Measurements from ENCODE around the gene XPOT.
A peak's percentile ranks its signal among the peaks of the same experiment; 100 is the strongest.
"Not testable (repeated sequence)": the region's sequence is repeated elsewhere in the genome, so short reads cannot be mapped to it uniquely, and the experiment has no call there.

XPOT gene

GRCh38 chr12:64403707-64404469 lies at the start of gene XPOT:
Gene XPOT (plus strand): TSS chr12:64404392. CDS start chr12:64410036, 5,644 bp downstream.
- DNase-seq: peak; percentile 87

DNA sequence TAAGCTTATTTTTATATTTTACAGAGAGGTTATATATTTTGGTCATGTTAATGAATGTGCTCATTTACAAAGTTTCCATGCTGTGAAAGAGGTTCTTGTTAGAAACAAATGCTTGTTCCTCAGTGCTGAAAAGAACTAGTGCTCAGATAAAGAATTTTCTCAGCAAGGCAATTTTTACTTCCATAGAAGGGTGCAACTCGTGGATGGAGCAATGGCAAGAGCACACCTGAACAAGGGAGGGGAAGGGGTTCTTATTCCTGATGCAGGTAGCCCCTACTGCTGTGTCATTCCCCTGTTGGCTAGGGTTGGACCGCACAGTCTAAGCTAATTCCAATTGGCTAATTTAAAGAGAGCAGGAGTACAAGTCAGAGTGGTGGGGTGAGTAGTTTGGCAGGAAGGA lies 48.0 kb upstream of the XPOT start:
- not testable (repeated sequence) for DNase-seq

DNA sequence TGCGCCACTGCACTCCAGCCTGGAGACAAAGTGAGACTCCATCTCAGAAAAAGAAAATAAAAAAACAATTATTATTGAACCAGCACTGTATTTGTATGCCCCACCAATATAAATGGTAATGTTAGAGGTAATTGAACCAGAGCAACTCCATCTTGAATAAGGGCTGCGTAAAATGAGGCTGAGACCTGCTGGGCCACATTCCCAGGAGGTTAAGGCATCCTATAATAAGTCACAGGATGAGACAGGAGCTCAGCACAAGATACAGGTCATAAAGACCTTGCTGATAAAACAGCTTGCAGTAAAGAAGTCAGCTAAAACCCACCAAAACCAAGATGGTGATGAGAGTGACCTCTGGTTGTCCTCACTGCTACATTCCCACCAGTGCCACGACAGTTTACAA lies 43.0 kb upstream of the XPOT start:
- DNase-seq: not testable (repeated sequence)

DNA sequence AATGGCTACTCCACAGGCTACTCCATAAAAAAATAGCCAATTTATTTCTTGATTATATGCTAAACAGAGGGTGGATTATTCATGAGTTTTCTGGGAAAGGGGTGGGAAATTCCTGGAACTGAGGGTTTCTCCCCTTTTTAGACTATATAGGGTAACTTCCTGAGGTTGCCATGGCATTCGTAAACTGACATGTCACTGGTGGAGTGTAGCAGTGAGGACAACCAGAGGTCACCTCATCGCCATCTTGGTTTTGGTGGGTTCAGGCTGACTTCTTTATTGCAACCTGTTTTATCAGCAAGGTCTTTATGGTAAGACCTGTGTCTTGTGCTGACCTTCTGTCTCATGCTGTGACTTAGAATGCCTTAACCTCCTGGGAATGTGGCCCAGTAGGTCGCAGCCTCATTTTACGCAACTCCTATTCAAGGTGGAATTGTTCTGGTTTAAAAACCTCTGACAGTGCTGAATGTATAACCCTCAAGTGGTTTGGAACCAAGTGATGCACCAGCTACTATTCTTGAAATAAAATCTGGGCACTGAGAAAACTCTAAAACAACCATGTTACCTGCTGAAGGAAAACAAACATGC lies 41.4 kb upstream of the XPOT start:
- no peak for DNase-seq

DNA sequence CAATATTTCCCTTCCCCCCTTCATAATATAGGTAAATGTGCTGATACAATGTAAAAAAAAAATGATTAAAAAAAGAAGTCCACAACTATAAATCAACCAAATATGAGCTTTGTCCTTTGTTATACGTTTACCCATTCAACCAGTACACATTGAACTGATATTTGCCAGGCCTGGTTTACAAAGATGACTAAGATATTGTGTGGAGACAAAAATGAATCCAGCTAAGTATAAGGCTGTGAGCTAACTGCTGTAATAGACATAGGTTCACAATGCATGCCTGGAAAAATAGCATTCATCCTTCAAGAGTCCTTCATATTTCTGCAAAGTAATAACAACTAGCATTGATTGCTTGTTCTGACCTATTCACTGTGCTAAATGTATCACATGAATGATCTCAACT lies 20.5 kb upstream of the XPOT start:
- no peak for DNase-seq

- no peak for DNase-seq
Measured at GRCh38 chr12:64385019-64385418, 19.2 kb upstream of the XPOT start.

DNA sequence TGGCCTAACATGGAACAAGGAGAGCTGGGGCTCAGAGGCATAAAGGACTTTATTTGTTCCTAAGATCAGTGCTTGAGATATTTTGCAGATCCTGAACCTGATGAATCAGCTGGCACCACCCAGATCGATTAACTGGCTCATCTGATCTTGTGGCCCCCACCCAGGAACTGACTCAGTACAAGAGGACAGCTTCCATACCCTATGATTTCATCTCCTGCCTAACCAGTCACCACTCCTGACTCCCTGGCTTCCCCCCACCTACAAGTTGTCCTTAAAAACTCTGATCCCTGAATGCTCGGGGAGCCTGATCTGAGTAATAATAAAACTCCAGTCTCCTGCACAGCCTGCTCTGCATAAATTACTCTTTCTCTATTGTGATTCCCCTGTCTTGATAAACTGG lies 18.7 kb upstream of the XPOT start:
- DNase-seq: no peak

GRCh38 chr12:64387197-64387816 lies 16.9 kb upstream of the XPOT start:
- DNase-seq: no peak

GRCh38 chr12:64389154-64389553 lies 15.0 kb upstream of the XPOT start:
- DNase-seq: no peak

DNA sequence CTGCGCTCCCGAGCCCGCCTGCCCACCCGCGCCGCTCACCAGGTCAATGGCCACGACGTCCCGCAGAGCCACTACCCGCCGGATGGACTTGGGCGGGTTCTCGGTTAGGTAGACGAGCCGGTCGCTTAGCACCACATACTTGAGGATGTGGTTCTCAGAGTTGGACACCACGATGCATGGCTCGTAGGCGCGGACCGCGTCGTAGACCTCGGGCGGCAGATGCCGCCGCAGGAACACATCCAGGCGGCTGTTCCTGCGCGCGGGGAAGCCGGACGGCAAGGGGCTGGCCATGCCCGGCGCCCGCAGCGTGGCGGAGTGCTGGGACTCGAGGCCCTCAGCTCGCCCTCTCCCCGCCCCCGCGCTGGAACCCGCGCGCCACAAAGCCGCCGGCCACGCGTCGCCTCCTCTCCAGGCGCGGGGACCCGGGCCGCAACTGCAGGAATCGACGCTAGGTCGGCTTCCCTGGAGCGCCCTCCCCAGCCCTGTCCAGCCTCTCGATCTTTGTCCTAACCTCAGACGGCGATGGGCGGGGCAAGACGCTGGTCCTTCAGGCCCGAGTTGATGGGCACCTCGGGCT lies 13.8 kb upstream of the XPOT start, which contains the start of gene C12orf56:
C12orf56 (minus strand) TSS at position 484 of the 577 bp plus-strand sequence; CDS start at position 291, 193 bp downstream.
- DNase-seq: no peak

DNA sequence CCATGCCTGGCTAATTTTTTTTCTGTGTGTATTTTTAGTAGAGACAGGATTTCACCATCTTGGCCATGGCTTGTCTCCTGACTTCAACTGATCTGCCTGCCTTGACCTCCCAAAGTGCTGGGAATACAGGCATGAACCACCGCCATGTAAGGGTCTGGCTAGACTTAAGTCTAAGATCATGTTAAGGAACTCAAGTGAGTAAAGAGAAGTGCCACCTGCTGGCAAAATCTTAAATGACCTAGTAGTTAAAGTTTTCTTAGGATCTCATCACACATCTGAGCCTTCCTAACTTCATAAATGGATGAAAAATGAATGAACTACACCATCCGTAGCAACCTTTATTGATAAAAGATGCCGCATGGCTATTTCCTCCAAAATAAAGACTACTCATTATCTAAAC lies 12.0 kb upstream of the XPOT start:
- no peak for DNase-seq

DNA sequence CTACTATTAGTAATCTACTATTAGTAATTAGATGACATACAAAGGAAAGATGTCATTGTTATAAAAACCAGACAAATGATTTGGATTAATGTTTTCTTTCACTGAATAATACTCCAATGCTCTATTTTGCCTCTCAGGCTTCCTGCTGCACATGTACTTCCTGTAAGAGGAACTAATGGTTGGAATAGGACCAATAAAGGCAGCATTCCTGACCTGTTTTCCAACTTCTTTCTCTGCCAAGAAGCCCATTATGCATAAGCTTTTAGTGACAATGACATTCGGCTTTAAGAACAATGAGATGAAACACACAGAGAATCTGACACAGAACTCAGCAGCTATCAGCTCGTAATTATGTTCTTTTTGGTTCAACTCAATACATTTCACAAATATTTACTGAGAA lies 8.5 kb upstream of the XPOT start:
- no peak for DNase-seq

DNA sequence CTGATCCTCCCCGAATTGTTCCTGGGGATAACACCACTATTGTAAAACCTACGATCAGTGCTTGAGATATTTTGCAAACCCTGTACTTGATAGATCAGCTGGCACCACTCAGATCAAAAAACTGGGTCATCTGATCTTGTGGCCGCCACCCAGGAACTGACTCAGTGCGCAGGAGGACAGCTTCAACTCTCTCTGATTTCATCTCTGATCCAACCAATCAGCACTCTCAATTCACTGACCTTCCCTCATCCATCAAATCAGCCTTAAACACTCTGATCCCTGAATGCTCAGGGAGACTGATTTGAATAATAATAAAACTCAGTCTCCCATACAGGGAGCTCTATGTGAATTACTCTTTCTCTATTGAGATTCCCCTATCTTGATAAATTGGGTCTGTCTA lies 4.2 kb upstream of the XPOT start:
- no peak for DNase-seq

DNA sequence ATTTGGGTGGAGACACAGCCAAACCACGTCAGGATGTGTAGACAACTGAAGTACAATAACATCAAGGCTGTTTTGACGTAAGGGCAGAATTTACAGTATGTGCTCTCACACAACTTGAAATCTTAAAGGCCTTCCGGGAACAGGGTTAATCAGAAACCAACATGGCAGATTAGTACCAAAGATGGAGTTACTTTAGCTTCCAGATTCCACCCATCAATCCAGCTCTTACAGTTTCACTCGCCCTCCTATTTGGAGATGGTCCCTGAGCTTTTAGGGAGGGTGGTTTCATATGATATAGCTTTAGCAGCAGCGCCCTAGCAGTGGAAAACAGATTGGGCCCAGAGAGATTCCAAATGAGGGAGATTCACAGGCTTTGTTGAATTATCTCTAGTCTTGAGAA lies 2.0 kb upstream of the XPOT start:
- no peak for DNase-seq

GRCh38 chr12:64404470-64405256 lies 471 bp downstream of the XPOT start:
- DNase-seq: peak; percentile 10

- DNase-seq: no peak
Measured at GRCh38 chr12:64407342-64408223, 3.4 kb downstream of the XPOT start.

GRCh38 chr12:64411427-64411826 lies 7.2 kb downstream of the XPOT start:
- no peak for DNase-seq

DNA sequence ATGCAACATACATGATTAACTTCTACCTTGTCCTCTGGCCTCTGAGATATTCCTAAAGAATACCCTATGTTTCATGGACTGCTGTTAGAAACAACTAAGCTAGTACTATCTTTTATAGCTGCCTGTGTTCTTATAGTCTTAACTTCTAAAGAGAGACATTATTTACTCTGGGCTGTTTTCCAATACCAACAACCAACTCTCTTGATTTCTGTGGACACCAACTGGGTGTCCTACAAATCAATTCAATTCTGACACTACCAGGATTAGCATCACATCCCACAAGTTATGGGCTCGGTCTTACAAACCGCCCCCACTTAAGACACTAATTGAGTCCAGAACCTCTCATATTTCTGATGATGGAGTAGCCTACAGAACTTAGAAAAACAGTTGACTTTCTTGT lies 8.3 kb downstream of the XPOT start:
- DNase-seq: no peak

GRCh38 chr12:64413884-64414283 lies 9.7 kb downstream of the XPOT start:
- no peak for DNase-seq

- DNase-seq: no peak
Measured at GRCh38 chr12:64418209-64418608, 14.0 kb downstream of the XPOT start.

- no peak for DNase-seq
Measured at GRCh38 chr12:64419696-64420095, 15.5 kb downstream of the XPOT start.

DNA sequence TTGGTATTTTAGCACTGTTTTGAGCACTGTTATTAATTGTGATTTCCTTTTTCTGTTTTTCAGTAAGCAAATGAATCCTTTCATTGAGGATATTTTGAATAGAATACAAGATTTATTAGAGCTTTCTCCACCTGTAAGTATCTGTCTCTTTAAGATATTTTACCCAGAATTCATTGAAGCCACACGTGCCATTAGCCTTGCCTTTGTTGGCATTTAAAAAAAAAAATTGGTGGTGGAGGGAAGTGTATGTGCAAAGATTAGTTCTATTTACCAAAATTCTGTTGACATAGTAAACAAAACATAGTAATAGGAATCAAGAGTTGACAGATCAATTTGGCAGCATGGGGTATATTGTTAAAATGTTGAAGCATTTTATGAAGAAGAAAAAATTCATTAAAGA lies 23.8 kb downstream of the XPOT start:
- DNase-seq: no peak

Data from NCI-H1694 (cell line).